Muscle of leg (tissue), 16 donors: Measurements from ENCODE around the gene RSPO1. TPM values are rescaled to one million over a fixed set of nuclear protein-coding genes. Genes with fewer than 3 reads are reported as not detected.
"Not testable (repeated sequence)": the region's sequence is repeated elsewhere in the genome, so short reads cannot be mapped to it uniquely, and the experiment has no call there.

Source experiments
- DNase-seq: peaks from one replicate; pipeline ENCODE4 v3.0.0; 2013
- H3K27ac ChIP-seq: one replicate; pipeline ENCODE4 v1.5.1; 2013; ENCODE audit warnings: mild to moderate bottlenecking, low read length, control low read depth
- H3K27me3 ChIP-seq: one replicate; pipeline ENCODE4 v1.6.1; 2013; ENCODE audit warnings: low read length; ENCODE audit not compliant: control insufficient read depth, insufficient read depth
- H3K36me3 ChIP-seq: one replicate; pipeline ENCODE4 v1.6.1; 2013; ENCODE audit warnings: low read length; ENCODE audit not compliant: control insufficient read depth, insufficient read depth
- H3K4me1 ChIP-seq: one replicate; pipeline ENCODE4 v1.6.1; 2013; ENCODE audit warnings: low read length; ENCODE audit not compliant: control insufficient read depth, insufficient read depth
- H3K4me3 ChIP-seq: one replicate; pipeline ENCODE4 v1.5.1; 2013; ENCODE audit warnings: low read length, control low read depth
- H3K9me3 ChIP-seq: replicated peaks from 2 replicates; pipeline ENCODE4 v1.6.1; 2013; ENCODE audit warnings: low read depth, low read length; ENCODE audit not compliant: control insufficient read depth
- WGBS: methylation state at CpG from one replicate; pipeline ENCODE4 v1.1.5; 2013; ENCODE audit warnings: missing lambda C conversion rate; ENCODE audit not compliant: insufficient coverage; 5-methylcytosine and 5-hydroxymethylcytosine counted together
- long read RNA-seq, 11 donors: transcript quantifications; one replicate each; lab custom pipeline, GENCODE V29; 2026
- polyA plus RNA-seq, 8 donors: library from polyadenylated mRNA; unstranded; fragments of 120-200 nt; gene quantifications; one replicate each; pipeline versions ENCODE4 v1.2.1 to v1.2.3, GENCODE V29; 2013; ENCODE audit warnings: inconsistent platforms in 1 of 8, low replicate concordance in 1 of 8; ENCODE audit not compliant: insufficient read length in 8 of 8, insufficient read depth in 1 of 8
- total RNA-seq: library from RNA; stranded (reverse); fragments of 120-200 nt; gene quantifications from one replicate; pipeline ENCODE4 v1.2.4, GENCODE V29; 2013

RSPO1 gene
- total RNA-seq (0.09 TPM), polyA plus RNA-seq (1 to 10 TPM in 1 of 8 donors, under 1 TPM in 2, not detected in 5; 0.05 to 2.0 (median 0.05) TPM)
- long read RNA-seq, donor 1 = 0 reads
- long read RNA-seq, donor 2 = 0 reads
- long read RNA-seq, donor 3 = 0 reads
- long read RNA-seq, donor 4 = 0 reads
- long read RNA-seq, donor 5 = 0 reads
- long read RNA-seq, donor 6 = 0 reads
- long read RNA-seq, donor 7 = 0 reads
- long read RNA-seq, donor 8 = 0 reads
- long read RNA-seq, donor 9 = 0 reads
- long read RNA-seq, donor 10 = 0 reads
- long read RNA-seq, donor 11 = 0 reads

- WGBS = under 1% methylated on average over 62 of the region's 72 CpGs
- no peaks in the 10 kb centered on the region for H3K36me3 ChIP-seq
- H3K9me3 ChIP-seq = no peaks in the 10 kb centered on the region
- DNase-seq = peak; percentile 19
- H3K4me3 ChIP-seq = no peak within 1 kb of the TSS
- H3K27me3 ChIP-seq = peaks cover 92% of the 10 kb centered on the region
- H3K27ac ChIP-seq = no peak within 1 kb of the TSS
- H3K4me1 ChIP-seq = peaks cover 7% of the 10 kb centered on the region
These were observed at the start of gene RSPO1 for GRCh38 chr1:37634244-37634991. Gene RSPO1 (minus strand): TSS chr1:37634892. CDS start chr1:37629661, 5,231 bp downstream.

GRCh38 chr1:37684182-37684581, 49.5 kb upstream of the RSPO1 start:
- H3K9me3 ChIP-seq, DNase-seq, H3K27ac ChIP-seq, H3K4me3 ChIP-seq, H3K27me3 ChIP-seq, H3K4me1 ChIP-seq: not testable (repeated sequence)
- 100% methylated on average over 2 of the region's 9 CpGs for WGBS
- peaks cover 61% of the 10 kb centered on the region for H3K36me3 ChIP-seq

GRCh38 chr1:37682334-37682987, 47.8 kb upstream of the RSPO1 start:
- Histone ChIP-seq H3K4me3 (no peak overlapping the region), H3K4me1 (no peaks in the 10 kb centered on the region), H3K9me3 (no peaks in the 10 kb centered on the region), H3K27ac (no peak overlapping the region), H3K36me3 (peaks cover 50% of the 10 kb centered on the region), H3K27me3 (no peaks in the 10 kb centered on the region)
- 72% methylated on average over 5 of the region's 5 CpGs for WGBS
- peak; percentile 78 for DNase-seq

GRCh38 chr1:37680933-37681332, 46.2 kb upstream of the RSPO1 start:
- no peak overlapping the region for H3K4me3 ChIP-seq

GRCh38 chr1:37677808-37678207, 43.1 kb upstream of the RSPO1 start:
- H3K4me3 ChIP-seq = no peak overlapping the region
- H3K36me3 ChIP-seq = peaks cover 12% of the 10 kb centered on the region
- DNase-seq = no peak
- peaks cover 3% of the 10 kb centered on the region for H3K27me3 ChIP-seq
- no peak overlapping the region for H3K27ac ChIP-seq
- 81% methylated on average over 3 of the region's 5 CpGs for WGBS
- peaks cover 19% of the 10 kb centered on the region for H3K4me1 ChIP-seq
- no peaks in the 10 kb centered on the region for H3K9me3 ChIP-seq

More at GRCh38 chr1:37680933-37681332, 46.2 kb upstream of the RSPO1 start:
- 77% methylated on average over 2 of the region's 3 CpGs for WGBS
- no peak overlapping the region for H3K27ac ChIP-seq
- H3K36me3 ChIP-seq = peaks cover 39% of the 10 kb centered on the region
- no peak for DNase-seq
- H3K27me3 ChIP-seq = no peaks in the 10 kb centered on the region
- peaks cover 11% of the 10 kb centered on the region for H3K4me1 ChIP-seq
- no peaks in the 10 kb centered on the region for H3K9me3 ChIP-seq

- Histone ChIP-seq H3K9me3 (no peaks in the 10 kb centered on the region), H3K4me1 (peaks cover 19% of the 10 kb centered on the region), H3K36me3 (peaks cover 8% of the 10 kb centered on the region), H3K27ac (no peak overlapping the region), H3K27me3 (peaks cover 8% of the 10 kb centered on the region), H3K4me3 (no peak overlapping the region)
- DNase-seq = no peak
- 23% methylated on average over 2 of the region's 4 CpGs for WGBS
These were observed 42.4 kb upstream of the RSPO1 start for GRCh38 chr1:37677143-37677439.

- Histone ChIP-seq H3K27ac (peak overlapping the region; percentile 78), H3K36me3 (peaks cover 6% of the 10 kb centered on the region), H3K4me1 (peaks cover 19% of the 10 kb centered on the region), H3K9me3 (no peaks in the 10 kb centered on the region), H3K27me3 (peaks cover 10% of the 10 kb centered on the region), H3K4me3 (no peak overlapping the region)
- peak; percentile 90 for DNase-seq
- WGBS = 10% methylated on average over 8 of the region's 14 CpGs
These were observed 41.8 kb upstream of the RSPO1 start for GRCh38 chr1:37676281-37677142.

GRCh38 chr1:37673920-37674319, 39.2 kb upstream of the RSPO1 start:
- H3K27ac ChIP-seq = no peak overlapping the region
- H3K4me1 ChIP-seq = peaks cover 19% of the 10 kb centered on the region
- DNase-seq = no peak
- no peaks in the 10 kb centered on the region for H3K36me3 ChIP-seq
- no peaks in the 10 kb centered on the region for H3K9me3 ChIP-seq
- 47% methylated on average over 8 of the region's 10 CpGs for WGBS
- no peak overlapping the region for H3K4me3 ChIP-seq
- H3K27me3 ChIP-seq = peaks cover 19% of the 10 kb centered on the region

GRCh38 chr1:37672136-37672870, 37.6 kb upstream of the RSPO1 start:
- DNase-seq = no peak
- no peaks in the 10 kb centered on the region for H3K9me3 ChIP-seq
- no peaks in the 10 kb centered on the region for H3K36me3 ChIP-seq
- WGBS = 21% methylated on average over 7 of the region's 9 CpGs
- H3K4me3 ChIP-seq = no peak overlapping the region
- peaks cover 22% of the 10 kb centered on the region for H3K4me1 ChIP-seq
- H3K27ac ChIP-seq = no peak overlapping the region
- peaks cover 26% of the 10 kb centered on the region for H3K27me3 ChIP-seq
